GM20000 (cell line): ENCODE measurements around the gene ASTL.
A peak's percentile ranks its signal among the peaks of the same experiment; 100 is the strongest.

Experiments used
- DNase-seq: peaks from one replicate; pipeline ENCODE4 v3.0.0; 2012; ENCODE audit warnings: low spot score
- TF ChIP-seq, protein P1 (sequence below): IDR thresholded peaks from 2 replicates; pipeline ENCODE4 v1.5.1; 2012; ENCODE audit warnings: mild to moderate bottlenecking, control low read depth; ENCODE audit errors: extremely low read depth, missing control alignments

The ASTL gene

DNA sequence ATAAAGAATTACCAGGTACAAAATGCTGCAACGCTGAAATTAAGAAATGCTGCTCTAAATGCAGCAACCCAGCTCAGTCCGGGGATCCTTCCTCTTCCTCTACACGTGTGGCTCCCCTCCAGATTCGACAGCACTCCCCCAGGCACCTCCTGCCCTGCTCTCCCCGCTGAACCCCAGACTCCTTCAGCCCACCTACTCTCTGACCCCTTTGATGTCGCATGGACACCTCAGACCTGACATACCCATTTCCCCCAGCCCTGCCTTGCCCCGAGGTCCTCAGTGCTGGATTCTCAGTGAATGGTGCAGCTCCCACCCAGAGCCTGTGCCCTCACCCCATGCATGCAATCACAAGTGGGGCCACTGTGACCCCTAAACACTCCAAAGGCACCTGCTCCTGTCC, 17.3 kb downstream of the ASTL start:
- TF ChIP-seq, protein P1, sequence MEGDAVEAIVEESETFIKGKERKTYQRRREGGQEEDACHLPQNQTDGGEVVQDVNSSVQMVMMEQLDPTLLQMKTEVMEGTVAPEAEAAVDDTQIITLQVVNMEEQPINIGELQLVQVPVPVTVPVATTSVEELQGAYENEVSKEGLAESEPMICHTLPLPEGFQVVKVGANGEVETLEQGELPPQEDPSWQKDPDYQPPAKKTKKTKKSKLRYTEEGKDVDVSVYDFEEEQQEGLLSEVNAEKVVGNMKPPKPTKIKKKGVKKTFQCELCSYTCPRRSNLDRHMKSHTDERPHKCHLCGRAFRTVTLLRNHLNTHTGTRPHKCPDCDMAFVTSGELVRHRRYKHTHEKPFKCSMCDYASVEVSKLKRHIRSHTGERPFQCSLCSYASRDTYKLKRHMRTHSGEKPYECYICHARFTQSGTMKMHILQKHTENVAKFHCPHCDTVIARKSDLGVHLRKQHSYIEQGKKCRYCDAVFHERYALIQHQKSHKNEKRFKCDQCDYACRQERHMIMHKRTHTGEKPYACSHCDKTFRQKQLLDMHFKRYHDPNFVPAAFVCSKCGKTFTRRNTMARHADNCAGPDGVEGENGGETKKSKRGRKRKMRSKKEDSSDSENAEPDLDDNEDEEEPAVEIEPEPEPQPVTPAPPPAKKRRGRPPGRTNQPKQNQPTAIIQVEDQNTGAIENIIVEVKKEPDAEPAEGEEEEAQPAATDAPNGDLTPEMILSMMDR = no peak
- no peak for DNase-seq

DNA sequence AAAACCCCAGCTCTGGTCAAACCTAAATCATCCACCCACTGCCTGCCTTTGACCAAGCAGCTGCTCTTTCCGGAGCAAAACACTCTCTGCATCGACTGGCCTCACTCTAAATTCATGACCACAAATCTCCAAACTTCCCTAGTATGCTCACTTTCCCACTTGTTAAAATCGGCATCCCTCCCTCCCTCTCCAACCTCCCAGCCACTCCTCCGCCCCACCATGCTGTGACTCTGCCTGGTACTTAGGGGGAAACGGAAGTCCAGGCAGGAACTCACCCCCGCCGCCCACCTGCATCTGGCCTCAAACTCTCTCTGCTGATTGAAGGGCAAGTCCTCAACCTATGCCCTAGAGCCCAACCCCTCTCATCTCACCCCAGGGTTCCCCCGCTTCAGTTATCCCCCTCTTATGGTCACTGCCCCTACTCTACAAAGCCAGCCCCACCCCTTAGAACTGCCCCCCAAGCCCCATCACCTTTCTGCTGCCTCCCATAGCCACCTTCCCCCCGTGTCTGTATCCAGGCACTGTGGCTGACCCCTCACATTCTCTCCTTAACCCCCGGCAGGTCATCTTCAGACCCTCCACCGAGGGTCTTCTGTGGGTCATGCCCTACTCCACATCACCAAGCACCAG, 18.1 kb downstream of the ASTL start:
- TF ChIP-seq, protein P1 = no peak
- DNase-seq = peak; percentile 51

DNA sequence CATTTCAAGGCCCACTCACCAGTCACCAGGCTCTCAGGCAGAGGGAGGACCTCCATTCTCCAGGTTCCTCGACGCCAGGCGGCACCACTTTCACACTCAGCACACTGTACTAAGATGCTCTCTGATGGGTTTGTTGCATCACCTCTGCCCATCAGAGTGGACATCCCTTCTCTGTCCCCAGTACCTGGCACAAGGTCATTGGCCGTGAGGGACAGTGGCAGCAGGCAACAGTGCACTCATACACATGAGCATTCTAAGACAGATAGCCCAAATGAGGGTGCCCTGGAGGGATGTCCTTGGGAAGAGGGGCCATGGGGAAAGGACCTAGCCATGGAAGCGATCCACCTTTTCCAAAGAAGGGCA, 18.9 kb downstream of the ASTL start:
- no peak for DNase-seq

DNA sequence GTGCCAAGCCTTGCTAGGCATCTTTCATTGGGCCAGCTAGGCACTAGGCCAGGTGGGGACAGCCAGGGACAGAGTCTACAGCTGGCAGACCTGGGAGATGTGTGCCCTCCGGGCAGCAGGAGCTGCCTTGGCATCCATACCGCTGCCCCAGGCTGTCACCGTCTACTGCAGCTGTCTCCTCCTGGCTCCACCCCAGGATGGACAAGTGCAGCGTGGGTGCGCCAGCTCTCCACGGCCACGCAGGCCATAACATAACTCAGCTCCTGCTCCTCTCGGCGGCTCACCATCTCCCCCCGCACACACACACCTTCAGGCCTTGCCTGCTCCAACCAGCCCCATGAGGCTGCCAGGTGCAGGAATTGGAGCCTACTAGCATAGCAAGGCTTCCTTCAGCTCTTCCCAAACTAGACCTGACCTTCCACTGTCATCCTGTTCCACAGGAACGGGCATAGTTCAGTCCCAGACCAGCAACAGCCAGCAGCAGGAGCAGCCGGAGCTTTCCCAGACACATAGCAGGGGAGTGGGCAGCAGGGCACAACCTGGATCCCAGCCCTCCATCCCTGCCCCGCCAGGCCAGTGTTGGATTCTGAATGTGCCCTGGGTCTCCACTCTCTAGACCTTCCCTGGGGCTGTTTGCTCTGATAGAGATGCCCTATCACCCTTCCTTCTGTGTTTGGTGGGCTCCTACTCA, 19.5 kb downstream of the ASTL start:
- TF ChIP-seq, protein P1 = no peak
- no peak for DNase-seq

More for the DNA sequence above, 18.9 kb downstream of the ASTL start:
- TF ChIP-seq, protein P1 = no peak

DNA sequence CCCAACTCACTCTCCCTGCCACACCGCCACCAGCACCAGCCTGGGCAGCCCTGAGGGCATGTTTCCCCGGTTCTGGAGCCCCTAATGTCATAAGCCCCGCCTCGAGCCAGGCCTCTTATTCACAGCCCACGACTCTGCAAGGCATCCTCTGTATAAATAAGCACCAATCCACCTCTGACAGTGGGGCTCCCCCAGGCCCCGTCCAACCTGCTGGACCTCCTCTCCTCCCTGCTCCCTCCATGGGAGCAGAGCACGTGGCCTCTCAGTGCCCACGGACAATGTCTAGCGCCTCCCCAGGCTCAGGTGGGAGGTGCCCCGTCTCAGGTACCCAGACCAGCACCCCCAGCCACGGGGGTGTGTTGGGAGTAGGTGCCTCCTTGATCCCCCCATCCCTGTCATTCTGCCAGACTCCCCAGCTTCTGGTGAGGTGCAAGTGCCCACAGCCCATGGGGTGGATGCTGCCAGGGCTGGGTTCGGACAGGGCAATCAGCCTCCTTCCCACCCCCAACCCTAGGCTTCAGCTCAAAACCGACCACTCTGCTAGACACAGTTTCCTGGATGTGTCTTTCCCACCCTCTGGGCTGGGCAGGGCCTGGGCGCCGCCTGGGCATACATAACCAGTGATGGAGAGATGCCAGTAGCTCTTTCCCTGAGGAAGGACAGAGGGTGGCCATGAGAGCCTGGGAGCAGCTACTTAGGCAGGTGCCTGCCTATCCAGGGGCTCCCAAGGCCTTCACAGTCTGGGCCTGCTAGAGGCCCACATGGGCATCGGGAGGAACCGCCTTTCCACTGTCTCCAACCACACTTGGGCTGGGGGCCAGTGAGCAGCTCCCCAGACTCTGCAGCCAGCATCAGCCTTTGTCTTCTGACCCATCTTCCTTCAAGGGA, 20.4 kb downstream of the ASTL start:
- TF ChIP-seq, protein P1 = no peak
- no peak for DNase-seq

DNA sequence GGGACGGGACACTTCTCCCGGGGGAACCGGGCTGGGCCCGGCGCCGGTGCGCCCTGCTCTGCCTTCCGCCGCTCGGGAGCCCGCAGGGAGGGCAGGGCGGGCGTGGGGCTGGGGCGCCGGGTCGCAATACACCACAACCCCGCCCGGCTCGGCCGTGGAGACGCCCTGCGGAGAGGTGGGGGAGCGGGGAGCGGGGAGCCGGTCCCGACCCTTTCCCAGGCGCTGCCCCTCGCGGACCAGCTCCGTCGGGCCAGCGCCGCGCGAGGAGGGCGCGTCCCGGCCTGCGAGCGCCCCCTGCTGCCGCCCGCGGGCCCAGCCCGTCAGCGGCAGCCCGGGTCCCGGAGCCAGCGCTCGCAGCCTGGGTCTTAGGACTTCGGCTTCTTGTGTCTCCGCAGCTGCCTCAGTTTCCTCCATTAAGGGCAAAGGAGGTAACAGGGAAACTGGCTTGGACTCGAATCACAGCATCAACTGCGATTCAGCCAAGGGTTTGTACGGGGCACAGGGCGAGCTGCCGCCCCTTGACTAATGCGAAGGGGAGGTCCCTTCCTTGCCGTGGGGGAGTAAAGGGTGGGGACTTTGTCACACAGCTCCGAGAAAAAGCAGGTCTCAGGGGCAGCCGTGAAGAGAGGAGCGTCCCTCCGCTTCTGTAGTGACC, 21.3 kb downstream of the ASTL start:
- peak; percentile 94 for DNase-seq
- TF ChIP-seq, protein P1 = peak; percentile 84
